ENCODE measurements around the gene IL17RD.

The IL17RD gene
- total RNA-seq, result 0 to 0.58 (median 0.05) reads per million in 3 experiments

DNA sequence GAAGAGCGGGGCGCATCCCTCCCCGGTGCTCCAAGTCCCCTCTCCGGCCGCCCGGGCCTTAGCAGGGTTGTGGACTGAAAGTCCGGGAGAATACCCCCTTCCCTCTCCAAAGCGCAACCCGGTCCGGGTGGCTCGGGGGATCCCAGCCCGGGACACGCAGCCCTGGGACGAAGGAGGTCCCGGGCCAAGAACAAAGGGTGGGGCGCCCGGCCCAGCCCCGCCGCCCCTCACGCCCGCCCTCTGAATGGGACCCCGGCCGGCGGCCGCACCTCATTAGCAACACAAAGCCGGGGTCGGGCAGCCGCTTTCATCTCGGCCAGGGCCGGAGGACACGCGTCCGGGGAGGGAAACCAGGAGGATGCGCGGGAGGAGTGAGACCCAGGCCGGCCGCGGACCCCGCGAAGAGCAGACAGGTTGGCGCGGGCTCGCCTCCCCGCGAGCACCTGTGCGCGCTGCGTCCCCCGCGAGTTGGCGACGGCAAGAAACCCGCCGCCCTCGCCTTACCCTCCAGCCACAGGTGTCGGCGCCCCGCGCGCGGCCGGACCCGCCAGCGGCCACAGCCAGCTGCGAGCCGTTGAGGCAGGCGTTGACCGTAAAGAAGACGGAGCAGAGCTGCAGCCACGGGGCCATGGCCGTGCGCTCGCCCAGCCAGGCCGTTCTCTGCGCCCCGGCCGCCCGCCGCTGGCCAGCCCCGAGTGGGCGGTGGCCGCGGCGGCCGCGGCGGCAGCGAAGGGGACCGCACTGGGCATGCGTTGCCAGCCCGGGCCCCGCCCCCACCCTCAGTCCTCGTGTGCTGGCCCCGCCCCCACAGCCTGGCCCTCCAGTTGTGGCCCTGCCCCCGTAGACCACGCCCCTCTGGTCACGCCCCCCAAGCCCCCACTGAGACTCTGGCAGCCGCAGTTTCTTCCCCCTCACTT lies at the start of gene IL17RD:
Gene IL17RD (minus strand): TSS at position 697 of the 917 bp plus-strand sequence. CDS start 67 bp downstream, at position 630.
- DNase-seq, result no peak

DNA sequence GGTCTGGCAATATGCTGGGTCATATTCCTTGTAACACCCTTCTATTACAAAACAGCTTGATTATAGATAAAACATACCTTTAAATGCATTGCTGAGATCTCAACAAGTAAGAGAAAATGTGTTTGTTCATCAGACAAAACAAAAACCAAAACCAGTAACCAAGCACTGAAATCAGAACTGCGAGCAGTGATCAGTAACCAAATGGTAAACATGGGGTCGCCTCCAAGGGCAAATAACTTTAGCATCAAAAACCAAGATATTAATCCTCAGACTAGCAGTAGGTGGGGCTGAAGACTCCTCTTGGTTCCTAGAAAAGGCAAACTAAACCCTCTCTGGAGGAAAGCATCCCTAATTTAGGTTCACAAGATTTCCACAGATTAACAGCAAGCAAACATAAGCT lies 41.3 kb upstream of the IL17RD start:
- no peak for DNase-seq

DNA sequence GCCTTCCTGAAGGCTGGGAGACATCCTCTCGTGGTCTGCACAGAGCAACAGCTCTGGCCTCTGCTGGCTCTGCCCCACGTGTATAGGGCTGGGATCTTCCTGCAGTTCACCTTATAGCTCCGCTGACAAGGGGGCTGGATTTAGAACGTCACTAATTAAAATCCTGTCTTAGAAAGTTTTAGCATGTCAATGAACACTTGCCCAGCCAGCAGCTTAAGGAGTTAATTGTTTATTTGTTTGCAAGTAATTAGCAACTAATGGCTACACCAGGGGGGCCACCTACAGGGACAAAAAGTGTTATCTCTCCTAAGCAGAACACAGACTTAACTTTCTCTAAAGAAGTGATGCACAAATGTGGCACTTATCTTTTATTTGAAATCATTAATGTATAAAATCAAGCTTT lies 34.7 kb upstream of the IL17RD start, which contains the start of gene HESX1:
Gene HESX1 (minus strand): TSS at position 84 of the 403 bp plus-strand sequence. CDS start 60 bp downstream, at position 24.
- no peak for DNase-seq

DNA sequence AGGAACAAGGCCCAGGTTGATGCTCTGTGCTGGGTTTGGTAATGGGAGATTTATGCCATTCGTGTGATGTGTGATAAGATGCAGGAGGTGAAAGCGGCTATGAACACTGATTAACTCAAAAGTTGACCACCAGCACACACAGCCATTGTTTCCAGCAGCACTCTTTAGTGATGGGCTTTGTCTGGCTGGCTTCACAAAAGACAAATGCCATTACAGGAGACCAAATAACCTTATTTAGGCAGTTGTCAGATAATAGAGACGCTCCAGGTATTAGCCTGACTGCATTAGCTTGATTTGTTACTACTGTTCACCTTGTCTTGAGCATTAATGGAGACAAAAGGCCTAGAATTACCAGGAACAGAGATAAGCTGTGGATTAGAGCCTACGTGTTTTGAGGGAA lies 29.5 kb upstream of the IL17RD start:
- DNase-seq, result no peak

DNA sequence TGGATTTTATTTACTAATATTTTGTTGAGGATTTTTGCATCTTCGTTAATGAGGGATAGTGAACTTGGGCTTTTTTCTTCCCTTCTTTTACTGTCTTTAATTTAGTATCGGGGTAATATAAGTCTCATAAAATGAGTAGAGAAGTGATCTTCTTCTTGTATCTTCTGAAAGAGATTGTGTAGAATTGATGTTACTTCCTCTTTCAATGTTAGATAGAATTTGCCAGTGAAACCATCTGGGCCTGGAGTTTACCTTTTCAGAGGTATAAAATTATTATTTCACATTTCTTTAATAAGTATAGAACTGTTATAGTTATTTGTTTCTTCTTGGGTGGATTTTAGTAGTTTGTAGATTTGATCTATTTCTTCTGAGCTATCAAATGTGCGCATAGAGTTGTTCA lies 26.9 kb upstream of the IL17RD start:
- no peak for DNase-seq

DNA sequence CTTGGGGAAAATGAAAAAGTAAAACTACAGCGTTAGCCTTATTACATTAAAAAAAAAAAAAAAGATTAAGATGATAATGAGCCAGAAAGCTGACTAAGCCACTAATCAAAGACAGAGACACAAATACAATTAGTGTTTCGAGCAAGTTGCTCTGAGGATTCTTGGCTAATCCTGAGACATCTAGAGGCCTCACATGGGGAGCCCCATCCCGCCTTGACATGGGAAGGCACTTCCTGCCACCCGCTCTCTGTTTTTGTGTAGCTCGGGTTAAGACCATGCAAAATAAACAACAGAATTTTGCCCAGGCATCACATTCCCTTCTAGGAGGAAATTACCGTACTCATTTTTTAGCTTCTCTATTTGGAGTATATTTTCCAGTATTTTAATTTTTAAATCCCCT lies 19.4 kb upstream of the IL17RD start:
- no peak for DNase-seq

DNA sequence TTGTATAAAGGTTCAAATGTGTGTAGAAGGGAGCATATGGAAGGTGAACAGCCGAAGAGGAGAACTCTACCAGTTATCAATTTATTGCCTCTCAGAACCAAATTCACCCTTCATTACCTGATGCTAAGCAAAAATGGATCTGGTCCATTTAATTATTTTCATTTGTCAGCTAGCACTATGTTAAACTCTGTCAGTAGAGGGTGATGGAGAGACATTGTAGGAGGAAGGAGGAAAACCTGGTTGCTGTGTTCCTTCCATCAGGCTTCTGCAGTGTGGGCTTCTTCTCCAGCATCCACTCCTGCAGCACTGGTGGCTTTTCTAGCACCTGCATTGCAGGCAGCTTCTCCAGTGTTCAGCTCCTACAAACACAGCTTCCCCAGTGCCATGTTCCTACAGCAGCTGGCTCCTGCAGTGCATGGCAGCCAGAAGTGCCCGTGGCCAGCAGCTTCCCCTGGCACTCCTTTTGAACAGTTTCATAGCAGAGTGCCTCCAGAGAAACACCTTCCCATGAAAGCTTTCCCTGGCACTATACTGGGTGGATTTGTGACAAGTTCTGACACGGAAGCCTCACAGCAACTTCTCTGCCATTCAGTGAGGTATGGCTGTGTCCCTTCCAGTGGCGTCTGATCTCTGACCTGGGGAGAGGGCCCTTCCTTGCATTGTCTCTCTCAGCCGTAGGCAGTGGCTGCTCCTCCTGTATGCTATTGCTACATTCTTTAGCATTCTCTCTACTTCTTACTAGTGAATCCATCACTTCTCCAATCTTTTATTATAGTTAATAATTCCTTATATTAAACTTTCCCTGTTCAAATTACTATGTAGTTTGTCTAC lies 14.6 kb upstream of the IL17RD start:
- DNase-seq, result no peak

DNA sequence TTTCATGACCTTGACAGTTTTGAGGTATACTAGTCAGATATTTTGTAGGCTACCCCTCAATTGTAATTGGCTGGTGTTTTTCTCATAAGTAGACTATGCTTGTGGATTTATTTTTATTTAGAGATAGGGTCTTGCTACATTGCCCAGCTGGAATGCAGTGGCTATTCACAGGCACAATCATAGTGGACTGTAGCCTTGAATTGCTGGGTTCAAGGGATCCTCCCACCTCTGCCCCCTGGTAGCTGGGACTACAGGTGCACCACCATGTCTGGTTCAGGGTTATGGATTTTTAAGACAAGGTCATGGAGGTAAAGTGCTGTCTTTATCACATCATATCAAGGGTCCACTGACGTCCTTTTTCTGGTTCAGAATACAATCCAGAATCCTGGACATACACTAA lies 10.9 kb upstream of the IL17RD start:
- no peak for DNase-seq

DNA sequence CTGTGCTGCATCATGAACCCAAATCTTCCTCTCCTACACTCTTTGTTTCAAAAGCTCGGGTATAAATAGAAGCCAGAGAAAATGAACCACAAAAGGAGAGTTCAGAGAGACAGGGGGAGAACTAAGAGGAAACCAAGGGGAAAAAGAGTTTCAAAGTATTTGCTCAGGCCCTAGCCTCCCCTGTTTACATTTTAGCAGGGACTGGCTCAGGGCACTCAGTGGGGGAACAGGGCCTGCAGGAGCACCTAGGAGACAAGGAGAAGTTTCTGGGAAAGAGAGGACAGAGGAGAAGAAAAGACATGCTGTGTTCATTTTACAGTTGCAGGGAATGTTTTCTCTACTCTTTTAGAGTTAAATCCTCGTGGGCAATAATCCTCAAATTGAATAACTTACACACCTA lies 8.5 kb upstream of the IL17RD start:
- no peak for DNase-seq

DNA sequence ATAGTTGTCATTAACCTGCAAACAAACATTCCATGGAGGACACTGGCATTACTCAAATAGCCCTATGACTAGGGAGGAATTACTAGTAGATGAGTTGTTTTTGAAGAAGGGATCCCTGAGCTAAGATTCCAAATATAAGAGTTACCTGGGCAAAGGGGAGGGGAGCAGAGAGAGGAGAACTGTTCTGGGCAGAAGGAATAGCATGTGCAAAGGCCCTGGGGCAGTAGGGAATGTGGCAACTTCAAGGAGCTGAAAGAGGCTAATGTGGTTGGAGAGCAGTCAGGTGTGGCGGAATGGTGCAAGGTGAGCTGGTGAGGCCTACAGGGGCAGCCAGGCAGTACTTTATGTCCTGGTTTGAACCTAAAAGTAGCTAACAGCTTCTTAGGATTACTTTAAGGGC lies 5.8 kb upstream of the IL17RD start:
- no peak for DNase-seq

DNA sequence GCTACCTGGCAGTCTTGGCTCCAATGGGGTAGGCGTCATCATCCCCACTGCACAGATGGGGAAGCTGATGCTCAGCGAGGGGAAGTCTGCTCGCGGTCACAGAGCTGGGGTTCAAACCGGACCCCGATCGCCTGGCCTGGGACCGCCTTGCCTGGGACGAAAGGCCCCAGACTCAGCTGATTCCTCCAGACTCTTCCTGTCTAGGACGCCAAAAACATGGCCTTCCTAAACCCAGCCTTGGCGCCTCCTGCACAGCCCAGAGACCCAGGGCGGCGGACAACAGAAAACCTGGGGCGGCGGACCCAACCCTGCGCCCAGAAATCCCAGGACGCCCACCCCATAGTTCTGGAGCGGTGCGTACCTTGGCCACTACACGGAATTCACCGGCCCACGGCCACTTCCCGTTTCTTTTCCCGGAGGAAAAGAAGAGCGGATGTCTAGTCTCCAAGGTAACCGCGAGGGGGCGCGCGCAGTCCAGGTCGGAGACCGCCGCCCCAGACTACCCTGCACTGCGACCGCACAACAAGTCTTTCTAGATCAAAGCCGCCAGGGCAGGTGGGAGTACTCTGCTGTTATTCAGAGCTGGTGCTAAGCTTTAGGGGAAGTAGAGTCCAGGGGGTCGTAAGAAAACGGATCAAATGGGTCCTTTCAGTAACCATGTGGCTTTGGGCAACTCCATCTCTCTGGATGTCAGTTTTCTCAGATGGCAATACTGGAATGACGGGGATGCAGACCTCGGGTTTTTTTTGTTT lies 4.9 kb upstream of the IL17RD start:
- DNase-seq, result peak; percentile 30

DNA sequence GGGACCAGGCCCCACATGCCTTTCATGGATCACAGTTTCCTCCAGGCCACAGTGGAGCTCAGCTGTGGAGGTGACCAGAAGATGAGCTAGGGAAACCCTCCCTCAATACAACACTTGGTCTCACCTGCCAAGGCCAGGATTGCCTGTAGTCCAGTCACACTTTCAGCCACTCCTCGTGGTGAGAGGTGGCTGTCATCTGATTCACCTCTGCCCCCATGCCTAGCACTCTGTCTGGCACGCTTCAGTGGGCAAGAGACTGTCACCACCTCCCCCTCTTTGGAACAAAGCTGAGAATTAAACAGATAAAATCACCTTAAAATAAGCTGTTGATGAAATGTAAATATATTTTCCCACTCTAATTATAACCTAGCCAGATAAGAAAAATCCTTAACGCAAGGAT lies 4.0 kb upstream of the IL17RD start:
- DNase-seq, result no peak

DNA sequence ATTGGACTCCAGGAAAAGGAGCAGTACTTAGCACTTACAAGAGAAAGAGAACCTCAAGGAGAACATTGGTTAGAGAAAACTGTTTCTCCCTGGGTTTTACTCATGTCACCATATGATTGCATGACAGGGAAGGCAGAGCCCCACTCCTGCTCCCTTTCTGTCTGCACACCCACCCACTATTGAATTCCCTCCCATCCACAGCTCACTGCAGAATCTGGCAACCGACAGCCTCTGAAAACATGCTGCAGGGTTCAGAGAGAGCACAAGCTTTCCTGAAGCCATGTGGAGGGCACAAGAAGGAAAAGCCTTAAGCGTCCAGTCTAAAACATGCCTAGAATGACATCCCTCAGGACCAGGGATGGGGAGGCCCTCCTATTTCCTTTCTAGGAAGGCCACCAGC lies 3.0 kb upstream of the IL17RD start:
- DNase-seq, result no peak

DNA sequence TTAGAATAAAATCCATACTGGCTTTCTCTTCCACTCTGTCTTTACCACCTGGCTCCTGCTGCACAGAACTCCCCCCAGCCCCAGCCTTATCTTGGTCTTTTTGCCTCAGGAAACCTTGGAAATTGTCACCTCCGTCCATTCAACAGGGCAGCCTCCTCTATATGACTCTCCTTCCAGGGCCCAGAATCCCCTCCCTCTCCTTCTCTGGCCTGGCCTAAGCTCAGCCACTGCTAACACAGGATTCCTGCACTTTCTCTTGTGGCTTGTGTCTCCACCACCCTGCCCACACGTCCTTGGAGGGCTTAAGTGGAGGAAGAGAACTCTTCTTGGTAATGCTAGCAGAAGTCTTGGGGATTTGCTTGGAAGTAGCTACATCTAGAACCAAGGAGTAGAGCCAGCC lies 1.5 kb upstream of the IL17RD start:
- DNase-seq, result no peak

DNA sequence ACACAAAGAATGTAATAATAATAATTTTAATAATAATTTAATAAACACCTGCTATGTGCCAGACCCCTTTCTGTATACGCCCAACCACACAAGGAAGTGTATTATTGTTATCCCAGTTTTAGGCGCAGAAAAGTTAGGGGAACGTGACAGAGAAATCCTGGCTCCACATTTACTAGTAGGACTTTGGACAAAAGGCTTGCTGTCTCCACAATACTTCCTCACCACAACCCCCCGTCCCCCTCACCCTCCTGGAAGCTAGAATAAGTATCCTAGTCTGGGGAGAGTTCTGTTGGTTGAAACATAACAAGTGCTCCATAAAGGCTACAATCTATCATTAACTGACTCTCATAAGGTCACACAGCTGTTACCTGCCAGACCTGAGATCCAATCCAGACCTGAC lies 488 bp upstream of the IL17RD start:
- no peak for DNase-seq

DNA sequence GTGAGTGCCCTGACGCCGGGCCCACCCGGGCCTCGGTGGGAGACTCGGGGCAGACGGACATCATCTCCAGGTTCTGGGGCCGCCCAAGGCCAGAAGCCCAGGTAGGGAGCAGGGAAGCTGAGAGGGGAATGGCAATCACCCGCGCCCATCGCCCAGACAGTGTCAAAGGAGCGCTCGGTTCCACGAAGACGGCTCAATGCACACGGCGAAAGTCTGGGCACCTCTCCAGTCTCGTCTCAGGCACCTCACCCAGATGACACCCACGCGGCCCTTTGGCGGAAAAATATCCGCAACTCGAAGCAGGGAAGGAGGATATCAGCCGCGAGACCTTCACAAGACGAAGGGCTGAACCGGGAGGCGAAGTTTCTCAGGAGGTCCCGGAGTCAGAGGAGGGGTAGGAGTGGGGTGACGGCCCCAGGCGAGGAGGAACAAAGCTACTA lies 916 bp downstream of the IL17RD start:
- DNase-seq, result no peak

DNA sequence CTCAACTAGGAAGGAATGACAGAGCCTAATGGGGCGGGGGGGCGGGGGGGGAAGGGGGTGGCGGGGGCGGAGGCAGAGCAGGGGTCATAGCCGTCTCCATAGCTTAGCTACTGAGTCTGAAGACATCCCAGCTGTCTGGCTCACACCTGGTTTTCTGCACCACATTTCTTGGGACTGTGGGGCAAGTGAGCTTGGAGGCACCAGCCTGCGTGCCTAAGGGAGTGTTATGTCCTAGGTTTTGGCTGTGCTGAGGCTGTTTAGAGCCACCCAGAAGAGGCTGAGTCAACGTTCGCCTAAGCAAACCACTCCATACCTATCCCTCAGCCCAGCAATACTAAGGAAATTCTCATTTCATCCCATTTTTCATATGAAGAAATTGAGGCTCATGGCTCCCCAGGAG lies 1.4 kb downstream of the IL17RD start:
- no peak for DNase-seq

DNA sequence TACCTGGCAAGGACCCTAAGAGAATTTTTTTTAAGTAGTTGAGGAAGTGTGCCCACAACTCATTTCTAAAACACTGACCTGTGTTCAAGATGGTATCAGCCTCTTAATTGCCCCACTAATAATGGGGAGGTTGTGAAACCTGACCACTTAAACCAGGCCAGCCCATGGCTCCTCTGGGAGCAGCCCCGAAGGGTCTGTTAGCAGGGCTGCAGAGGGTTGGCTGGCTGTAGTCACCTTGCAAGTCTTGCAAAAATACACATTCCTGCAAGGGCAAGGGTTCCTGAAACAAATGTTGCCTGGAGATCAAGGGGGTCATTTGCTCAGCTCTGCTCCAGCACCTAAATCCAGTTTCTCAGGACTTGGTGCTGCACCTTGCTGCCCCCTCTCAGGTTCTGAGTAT lies 3.2 kb downstream of the IL17RD start:
- DNase-seq, result no peak

DNA sequence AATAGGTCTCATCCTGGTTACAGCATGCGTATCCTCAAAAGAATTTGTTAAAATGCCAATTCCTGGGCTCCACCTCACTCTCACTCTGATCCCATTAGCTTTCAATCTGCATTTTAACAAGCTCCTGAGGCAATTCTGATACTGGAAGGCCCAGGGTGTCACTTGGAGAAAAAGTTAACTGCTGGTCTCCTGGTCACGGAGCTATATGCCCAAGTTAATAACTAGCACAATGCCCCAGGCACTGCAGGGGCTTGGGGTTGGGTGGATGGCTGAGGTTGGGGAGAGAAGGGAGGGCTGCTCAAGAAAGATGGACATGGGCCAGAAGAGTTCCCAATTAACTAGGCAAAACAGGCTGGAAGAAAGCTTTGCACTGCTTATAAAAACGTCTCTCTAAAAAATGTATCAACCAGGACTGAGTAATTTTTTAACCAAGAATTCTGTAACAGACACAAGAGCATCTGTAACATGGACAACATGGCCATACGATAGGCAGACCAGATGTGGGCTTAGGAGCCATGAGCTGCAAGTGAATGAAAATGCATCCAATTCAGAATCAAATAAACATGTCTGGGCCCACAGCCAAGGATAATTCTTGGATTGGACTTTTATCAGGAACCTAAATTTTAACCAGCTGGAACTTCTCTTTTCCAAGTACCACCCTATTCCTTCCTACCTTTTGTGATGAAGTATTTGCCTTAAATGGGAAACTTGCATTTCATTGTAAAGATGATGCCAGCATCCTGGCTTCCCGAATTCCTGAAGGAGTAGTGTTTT lies 4.2 kb downstream of the IL17RD start:
- DNase-seq, result no peak

DNA sequence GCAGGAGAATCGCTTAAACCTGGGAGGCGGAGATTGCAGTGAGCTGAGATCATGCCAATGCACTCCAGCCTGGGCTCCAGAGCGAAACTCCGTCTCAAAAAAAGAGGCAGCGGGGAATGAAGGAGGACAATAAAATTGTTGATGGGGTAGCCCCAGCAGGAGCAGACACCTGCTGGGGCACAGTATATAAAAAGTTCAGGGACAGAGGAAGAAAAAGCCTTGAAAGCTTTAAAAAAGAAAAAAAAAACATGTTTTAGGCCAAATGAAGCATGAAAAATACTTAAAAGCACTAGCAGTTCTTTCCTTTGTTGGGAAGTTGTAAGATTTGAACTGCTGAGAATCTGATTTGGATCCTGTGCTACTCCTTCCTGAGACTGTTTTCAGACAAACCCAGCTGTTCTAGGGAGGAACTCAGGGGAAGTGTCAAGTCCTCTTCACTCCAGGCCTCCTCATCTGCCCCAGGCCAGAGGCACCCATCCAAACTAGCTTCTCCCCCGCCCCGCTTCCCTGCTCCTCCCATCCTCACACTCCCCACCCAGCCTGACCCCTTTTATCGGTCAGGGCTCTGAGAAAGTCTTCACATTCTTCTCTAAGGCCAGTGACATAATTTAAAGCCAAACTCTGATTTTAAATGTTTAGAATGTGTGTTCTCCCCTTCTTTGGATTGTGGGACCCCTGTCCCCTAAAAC lies 4.9 kb downstream of the IL17RD start:
- no peak for DNase-seq

Data from central memory CD4-positive, alpha-beta T cell (primary cell).